Renal pelvis (tissue), 4 donors: ENCODE data around the gene CYFIP1. TPM values are rescaled to one million over a fixed set of nuclear protein-coding genes. Genes with fewer than 3 reads are reported as not detected.

Source experiments
- DNase-seq: peaks from one replicate; pipeline ENCODE4 v3.0.0-alpha.2; 2013
- polyA plus RNA-seq, 3 donors: library from polyadenylated mRNA; unstranded; fragments of 120-200 nt; gene quantifications; one replicate each; pipeline ENCODE4 v1.2.1, GENCODE V29; 2013; ENCODE audit not compliant: insufficient read length in 3 of 3

CYFIP1 gene
- polyA plus RNA-seq, 3 donors: 95.7 to 102 (median 102) TPM

GRCh38 chr15:22927761-22928160 lies 52.4 kb downstream of the CYFIP1 start:
- DNase-seq: no peak

GRCh38 chr15:22925875-22926274 lies 54.3 kb downstream of the CYFIP1 start:
- no peak for DNase-seq

GRCh38 chr15:22922003-22922402 lies 58.2 kb downstream of the CYFIP1 start:
- no peak for DNase-seq

DNA sequence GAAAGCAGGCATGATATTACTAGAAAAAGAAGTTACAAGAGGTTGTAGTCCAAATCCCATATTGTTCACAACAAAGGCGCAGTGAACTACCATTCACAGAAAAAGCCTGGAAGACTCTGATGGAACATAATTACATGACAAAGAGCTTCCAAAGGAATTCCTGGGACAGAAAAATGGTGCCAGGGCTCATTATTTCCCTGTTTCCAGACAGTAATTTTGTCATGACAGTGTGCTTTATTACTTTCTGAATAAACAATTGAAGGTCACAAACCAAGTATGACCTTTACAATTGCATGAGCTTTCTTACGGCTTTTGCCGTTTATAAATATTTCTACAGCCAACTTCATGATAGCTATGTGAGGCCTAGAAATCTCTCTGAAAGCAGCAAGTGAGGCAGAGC lies 61.0 kb downstream of the CYFIP1 start:
- no peak for DNase-seq

DNA sequence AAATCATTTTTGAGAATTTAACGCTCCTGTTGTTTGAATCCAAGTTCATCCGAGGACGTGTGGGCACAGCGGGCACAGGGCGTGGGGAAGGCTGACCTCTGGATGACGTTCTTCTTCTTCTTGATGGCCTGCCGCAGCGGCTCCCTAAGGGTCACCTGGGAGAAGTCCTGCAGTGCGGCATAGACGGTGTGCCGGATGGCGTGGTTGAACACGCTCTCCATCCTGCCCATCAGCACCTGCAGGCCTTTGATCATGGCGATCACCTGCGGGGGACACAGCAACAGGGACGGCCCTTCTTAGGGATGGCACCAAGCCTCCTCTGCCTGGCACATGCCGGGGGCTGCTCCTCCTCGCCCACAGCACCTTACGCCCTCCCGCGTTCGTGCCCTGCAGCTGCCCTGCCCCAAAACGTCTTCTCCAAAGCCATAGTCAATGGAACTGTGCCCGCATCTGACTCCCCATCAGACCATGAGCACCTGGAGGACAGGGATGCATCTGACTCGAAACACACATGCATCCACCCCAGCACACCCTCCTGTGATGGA lies 61.5 kb downstream of the CYFIP1 start:
- DNase-seq: no peak

GRCh38 chr15:22918056-22918455 lies 62.1 kb downstream of the CYFIP1 start:
- DNase-seq: no peak

DNA sequence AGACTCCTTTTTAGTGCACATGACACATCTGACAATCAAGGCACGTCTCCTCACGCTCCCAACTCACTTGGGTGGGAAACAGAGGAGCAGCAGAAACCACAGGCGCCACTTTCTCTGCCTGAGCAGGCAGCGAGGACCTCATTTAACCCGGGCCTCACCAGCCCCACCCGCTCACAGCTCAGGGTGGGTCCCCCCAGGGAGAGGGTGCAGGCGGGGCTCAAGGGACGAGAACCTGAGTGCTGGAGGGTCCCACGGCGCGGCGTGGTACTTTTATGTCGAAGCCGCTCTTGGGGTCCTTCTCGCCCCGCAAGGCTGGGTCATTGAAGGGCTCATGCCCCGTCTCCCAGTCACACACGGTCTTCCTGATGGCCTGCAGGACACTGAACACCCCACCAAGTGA lies 62.6 kb downstream of the CYFIP1 start:
- no peak for DNase-seq

DNA sequence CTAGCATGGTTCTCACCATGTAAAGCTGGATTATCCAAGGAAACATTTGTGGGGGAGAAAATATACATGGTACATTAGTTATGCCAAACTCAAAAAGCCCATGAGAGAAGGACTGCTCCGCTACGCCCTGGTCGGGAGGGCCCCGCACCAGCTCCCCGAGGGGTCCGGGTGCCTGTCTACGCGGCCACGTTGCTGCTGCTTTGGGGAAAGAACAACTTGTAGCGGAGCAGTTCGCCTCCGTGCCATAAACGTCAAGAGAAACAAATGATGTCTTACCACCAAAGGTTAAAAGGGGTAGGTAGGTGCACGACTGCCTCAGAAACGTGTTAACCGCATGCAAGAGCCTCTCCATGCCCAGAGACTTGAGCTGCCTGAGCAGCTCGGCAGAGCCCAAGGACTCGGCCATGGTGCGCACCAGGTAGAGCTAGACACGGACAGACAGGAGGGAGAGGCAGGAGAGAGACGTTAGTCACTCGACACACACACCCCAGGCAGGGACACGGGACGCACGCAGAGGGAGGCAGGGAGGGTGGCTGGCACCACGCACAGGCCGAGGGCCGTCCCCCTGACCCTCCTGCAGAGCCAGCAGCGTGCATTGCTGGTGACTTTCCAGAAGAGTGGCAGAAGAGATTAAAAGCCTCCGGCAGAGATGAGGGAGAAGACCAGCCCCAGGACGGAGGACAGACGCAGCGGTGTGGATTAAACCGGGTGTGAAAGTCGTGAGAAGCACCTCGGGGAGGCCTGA lies 63.4 kb downstream of the CYFIP1 start:
- no peak for DNase-seq

DNA sequence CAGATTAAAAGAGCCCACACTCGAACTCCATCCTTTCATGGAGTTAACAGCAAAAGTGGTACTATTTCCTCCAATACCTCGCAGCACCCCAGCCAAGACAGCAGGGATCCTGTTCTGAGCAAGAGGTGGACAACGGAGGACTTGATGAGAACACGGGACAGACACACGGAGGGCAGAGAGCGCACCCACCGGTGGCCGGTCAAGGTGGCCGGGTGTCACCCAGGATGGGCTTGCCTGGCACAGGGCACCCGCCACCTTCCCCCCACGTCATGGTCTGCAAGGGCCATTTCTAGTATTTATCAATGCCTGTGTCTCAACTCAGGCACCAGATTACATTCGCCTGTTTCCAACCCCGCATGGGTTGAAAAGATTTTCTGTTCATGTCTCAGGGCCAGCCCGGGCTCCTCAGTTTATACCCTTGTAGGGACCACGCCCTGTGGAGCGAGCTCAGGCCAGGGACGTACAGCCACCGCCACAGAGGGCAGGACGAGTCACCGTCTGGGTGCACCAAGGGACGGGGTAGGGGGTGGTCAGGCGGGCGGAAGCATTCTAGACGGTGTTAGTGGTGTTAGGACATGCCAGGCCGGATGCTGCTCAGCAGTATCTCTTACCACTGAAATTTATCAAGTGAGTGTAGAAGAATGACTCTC lies 64.2 kb downstream of the CYFIP1 start:
- DNase-seq: no peak

GRCh38 chr15:22913646-22914380 lies 66.4 kb downstream of the CYFIP1 start:
- no peak for DNase-seq

DNA sequence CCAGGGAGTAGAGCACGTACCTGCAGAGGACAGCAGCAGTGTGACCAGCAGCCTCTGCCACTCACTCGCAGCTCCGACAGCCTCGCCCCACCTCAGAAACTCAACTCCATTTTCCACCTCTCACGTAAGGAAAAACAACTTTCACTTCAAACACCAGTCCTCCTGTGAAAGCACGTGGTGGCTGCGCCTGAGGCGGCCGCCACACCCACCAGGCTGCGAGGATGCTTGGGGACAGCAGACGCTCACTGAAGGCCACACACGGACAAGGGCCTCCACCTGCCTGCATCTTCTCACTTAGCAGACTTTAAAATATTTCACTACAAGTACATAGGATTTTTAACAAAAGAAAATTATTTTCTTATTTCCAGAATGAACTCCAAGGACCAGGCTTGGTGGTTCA lies 67.9 kb downstream of the CYFIP1 start:
- no peak for DNase-seq

DNA sequence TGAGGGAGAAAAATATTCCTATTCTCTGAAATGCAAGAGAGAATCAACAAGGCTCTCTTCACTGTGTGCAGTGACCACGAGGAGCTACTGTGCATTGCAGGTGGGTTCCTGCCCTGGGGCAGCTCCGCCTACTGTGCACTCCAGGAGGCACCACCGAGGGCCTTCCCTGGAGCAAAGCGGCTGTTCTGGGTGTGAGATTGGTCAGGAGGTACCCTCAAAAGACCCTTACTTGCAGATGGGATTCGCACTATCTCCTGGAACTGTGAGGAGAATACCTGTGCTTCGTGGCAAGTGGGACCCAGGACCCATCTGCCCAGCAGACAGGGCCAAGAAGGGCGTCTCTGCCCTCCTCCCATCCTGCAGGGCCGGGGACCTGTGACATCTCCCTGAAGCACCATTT lies 68.9 kb downstream of the CYFIP1 start:
- no peak for DNase-seq

DNA sequence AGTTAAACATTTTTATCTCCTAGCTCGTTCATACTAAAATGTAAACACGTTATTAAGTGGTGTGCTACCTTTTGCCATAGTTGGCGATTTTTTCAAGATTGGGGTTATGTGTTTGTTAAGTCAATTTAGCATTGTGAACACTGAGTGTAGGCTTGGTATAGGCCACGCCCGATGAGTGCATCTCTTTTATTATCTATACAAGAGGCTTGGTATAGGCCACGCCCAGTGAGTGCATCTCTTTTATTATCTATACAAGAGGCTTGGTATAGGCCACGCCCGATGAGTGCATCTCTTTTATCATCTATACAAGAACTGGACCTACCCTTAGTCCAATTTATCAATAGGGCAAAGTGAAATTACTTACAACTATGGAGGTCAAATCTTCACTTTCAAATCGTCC lies 71.3 kb downstream of the CYFIP1 start:
- no peak for DNase-seq

DNA sequence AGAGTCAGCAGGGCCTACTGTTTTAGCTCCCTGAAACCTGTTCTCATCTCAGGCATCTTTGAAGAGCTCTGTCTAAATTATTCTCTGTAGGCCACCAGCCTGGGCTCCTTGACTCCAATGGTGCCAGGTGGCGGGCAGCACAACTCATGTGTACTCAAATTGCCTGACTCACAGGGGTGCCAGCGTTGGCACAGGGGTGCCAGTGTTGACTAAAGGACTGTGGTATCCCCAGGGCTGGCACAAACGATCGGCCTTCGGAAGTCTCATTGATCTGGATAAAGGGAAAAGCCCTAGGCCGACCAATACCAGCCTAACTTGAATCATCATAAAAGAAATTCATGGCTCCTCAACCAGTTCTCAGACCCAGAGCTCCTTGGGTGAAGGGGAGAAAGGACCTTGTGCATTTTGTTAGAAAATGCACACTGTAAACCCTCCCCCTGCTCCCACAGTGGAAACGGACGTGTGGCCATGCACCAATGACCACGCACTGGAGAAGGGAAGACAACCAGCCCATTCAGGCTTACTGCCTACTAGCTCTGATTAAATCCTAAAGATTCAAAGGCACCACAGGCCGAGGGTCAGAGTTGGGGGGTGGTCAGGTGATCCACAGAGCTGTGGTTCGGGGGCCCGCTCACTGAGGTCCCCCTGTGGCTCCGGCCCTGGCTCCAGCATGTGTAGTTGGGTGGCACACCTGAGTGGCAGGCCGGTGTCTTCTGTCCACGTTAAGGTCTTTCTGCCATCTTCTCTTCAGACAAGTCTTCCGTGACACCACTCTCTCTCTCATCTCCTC lies 72.8 kb downstream of the CYFIP1 start:
- DNase-seq: no peak

DNA sequence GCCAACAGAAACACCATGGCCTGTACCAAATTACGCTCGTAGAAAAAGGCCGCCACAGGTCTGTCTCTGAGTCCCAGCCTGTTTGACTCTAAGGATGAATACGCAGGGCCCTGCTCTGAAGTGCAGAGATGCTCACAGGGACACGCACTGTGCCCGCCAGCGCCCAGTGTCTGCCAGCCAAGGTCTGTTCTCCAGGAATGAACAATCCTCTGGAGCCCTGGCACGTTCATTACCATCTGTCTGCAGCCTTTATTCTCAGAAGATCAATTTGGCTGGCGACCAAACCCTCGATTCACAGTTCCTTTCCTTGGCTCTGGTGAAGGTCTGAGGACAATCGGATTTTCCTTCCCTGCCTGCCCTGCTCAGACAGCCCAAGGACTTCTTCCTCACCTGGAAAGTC lies 75.4 kb downstream of the CYFIP1 start:
- DNase-seq: no peak

- DNase-seq: no peak
Observed at GRCh38 chr15:22903961-22904534, 76.1 kb downstream of the CYFIP1 start.

DNA sequence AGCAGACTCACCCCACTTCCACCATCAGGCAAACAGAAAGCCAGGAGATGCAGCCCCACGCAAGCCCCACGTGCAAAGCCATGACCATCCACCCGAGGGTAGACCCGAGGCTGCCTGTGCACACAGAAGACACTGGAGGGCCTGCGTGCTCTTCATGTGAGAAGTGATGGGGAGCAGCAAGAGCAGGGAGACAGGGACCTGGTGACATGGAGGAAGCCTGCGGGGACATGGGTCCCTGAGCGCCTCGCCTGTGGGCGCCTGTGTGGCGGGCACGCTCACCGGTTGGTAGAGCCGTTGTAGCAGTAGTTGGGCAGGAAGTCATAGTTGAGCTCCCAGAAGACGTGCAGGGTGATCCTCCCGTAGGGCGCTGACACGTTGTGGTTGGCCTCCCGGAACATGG lies 76.7 kb downstream of the CYFIP1 start:
- no peak for DNase-seq

DNA sequence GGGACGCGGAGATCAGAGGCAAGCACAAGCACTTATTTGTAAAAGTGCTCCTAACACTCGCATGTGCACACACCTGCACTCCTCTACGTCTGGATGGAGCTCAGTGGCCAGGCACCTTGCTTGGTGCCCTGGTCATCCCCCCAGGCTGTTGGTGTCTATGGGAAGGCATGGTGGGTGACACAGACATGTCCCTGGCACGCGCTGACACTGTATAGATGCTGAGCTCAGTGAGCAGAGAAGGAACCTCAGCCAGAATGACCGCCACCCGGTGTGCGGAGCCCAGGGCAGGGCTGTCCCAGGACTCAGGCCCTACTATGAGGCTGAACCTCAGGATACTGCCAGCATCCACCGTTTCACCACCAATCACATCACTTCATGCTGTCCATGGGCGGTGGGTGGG lies 77.2 kb downstream of the CYFIP1 start:
- no peak for DNase-seq

GRCh38 chr15:22902578-22902977 lies 77.6 kb downstream of the CYFIP1 start:
- no peak for DNase-seq

DNA sequence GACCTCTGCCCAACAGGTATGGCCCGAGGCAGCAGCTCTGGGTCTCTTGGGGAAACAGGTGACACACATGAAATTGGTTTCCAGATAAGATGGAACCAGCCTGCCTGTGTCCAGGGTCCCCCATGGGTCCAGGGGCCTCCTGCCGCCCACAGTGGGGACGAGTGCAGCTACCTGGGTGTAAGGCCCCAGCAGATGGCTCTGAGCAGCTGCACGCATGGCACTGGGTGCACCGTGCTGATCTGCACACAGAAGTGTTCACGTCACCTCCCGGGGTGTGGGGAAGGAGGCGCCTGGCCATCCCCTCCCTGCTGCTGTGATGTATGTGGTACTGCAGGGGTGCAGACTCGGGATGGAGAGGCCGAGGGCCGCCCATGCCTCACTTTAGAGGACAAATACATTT lies 78.1 kb downstream of the CYFIP1 start:
- DNase-seq: no peak

GRCh38 chr15:22895465-22896190 lies 84.5 kb downstream of the CYFIP1 start:
- DNase-seq: no peak
